GM12878 (cell line): ENCODE results near the gene BLNK. TPM values are rescaled to one million over a fixed set of nuclear protein-coding genes. Genes with fewer than 3 reads are reported as not detected.

ENCODE experiments used
- ATAC-seq: fragments of 200-7000 bp; cut with Tn5 transposase; 3 replicates; pipeline ENCODE4 v1.9.1; 2020; ENCODE audit warnings: mild to moderate bottlenecking, moderate library complexity
- BruUV-seq: library from RNA; stranded (reverse); fragments of 400-500 nt; replicated peaks from 2 replicates; lab custom pipeline; 2021; lab: Mats Ljungman, UMichigan
- CTCF ChIA-PET: fragments of 300-600 bp; sonication (Branson Sonifier 250); formaldehyde crosslinking; extraction: SDS; loops from one replicate; lab custom pipeline; 2021; ENCODE audit warnings: inconsistent platforms; lab: Yijun Ruan, JAX
- POLR2A ChIA-PET: fragments of 350-600 bp; formaldehyde crosslinking; extraction: SDS; loops from one replicate; lab custom pipeline; 2021; ENCODE audit warnings: inconsistent platforms; lab: Charles Lee
- RAD21 ChIA-PET: fragments of 300-600 bp; sonication (Branson Sonifier 250); formaldehyde crosslinking; loops from one replicate; lab custom pipeline; 2023; ENCODE audit warnings: antibody characterized with exemption; ENCODE audit not compliant: unreplicated experiment; lab: Charles Lee
- SMC1A ChIA-PET: fragments of 300-600 bp; sonication (Branson Sonifier 250); formaldehyde crosslinking; loops from one replicate; lab custom pipeline; 2023; ENCODE audit not compliant: unreplicated experiment, uncharacterized antibody; lab: Charles Lee
- DNase-seq: peaks from one replicate; pipeline ENCODE4 v3.0.0-alpha.2; 2011; ENCODE audit warnings: low read depth, low spot score
- FAIRE-seq: peaks from 3 replicates; lab custom pipeline; 2011; peaks lifted over from hg19 to GRCh38; lab: Jason Lieb, UNC
- H2AFZ ChIP-seq: 2 replicates; pipeline ENCODE4 v1.6.0; 2011; ENCODE audit warnings: low read depth, low read length, control low read depth; ENCODE audit not compliant: control insufficient read depth
- H3K27ac ChIP-seq: 2 replicates; pipeline ENCODE4 v1.5.1; 2011; ENCODE audit warnings: control low read depth; ENCODE audit not compliant: control insufficient read depth, insufficient read depth
- H3K27me3 ChIP-seq, 2 experiments: replicated peaks in 1 of 2; 2 replicates each; pipeline versions ENCODE4 v1.6.0 to v1.6.1; 2011; ENCODE audit warnings: low read length in 1 of 2; ENCODE audit not compliant: control insufficient read depth in 2 of 2, insufficient read depth in 2 of 2
- H3K36me3 ChIP-seq, 2 experiments: 2 replicates each; pipeline ENCODE4 v1.5.1; 2011; ENCODE audit warnings: low read length in 1 of 2; ENCODE audit not compliant: control insufficient read depth in 2 of 2, insufficient read depth in 2 of 2
- H3K4me1 ChIP-seq: 2 replicates; pipeline ENCODE4 v1.6.1; 2011; ENCODE audit warnings: mild to moderate bottlenecking, low read length, moderate library complexity, mixed read lengths; ENCODE audit not compliant: control insufficient read depth, insufficient read depth
- H3K4me2 ChIP-seq: 2 replicates; pipeline ENCODE4 v1.6.0; 2011; ENCODE audit warnings: control low read depth; ENCODE audit not compliant: control insufficient read depth, insufficient read depth
- H3K4me3 ChIP-seq: fragments of 200-600 bp; sonication (generic); 2 replicates; pipeline ENCODE4 v1.5.1; 2016
- H3K79me2 ChIP-seq: 2 replicates; pipeline ENCODE4 v1.6.0; 2011; ENCODE audit warnings: low read length; ENCODE audit not compliant: control insufficient read depth, insufficient read depth
- H3K9ac ChIP-seq: 2 replicates; pipeline ENCODE4 v1.8.0; 2011; ENCODE audit warnings: low read length, control low read depth, mixed read lengths; ENCODE audit not compliant: control insufficient read depth, insufficient read depth
- H3K9me3 ChIP-seq: replicated peaks from 3 replicates; pipeline ENCODE4 v1.5.1; 2011; ENCODE audit warnings: mild to moderate bottlenecking, low read length; ENCODE audit not compliant: control insufficient read depth, insufficient read depth
- H4K20me1 ChIP-seq: 2 replicates; pipeline ENCODE4 v1.6.0; 2011; ENCODE audit not compliant: control insufficient read depth, insufficient read depth
- CBX3 ChIP-seq: fragments of 200-600 bp; sonication (generic); IDR thresholded peaks from 2 replicates; pipeline ENCODE4 v1.6.1; 2016; ENCODE audit warnings: low read depth, borderline replicate concordance
- CHD2 ChIP-seq: IDR thresholded peaks from 2 replicates; pipeline ENCODE4 v1.6.1; 2011; ENCODE audit warnings: low read depth, low read length, improper control_type of control experiment, borderline replicate concordance
- DPF2 ChIP-seq: fragments of 450-650 bp; IDR thresholded peaks from 2 replicates; pipeline ENCODE4 v1.6.1; 2017; ENCODE audit warnings: mild to moderate bottlenecking
- FOS ChIP-seq: IDR thresholded peaks from 3 replicates; pipeline ENCODE4 v1.6.1; 2011; ENCODE audit warnings: borderline replicate concordance; ENCODE audit not compliant: insufficient read length; ENCODE audit errors: extremely low read depth
- FOXK2 ChIP-seq: fragments of 450-650 bp; IDR thresholded peaks from 2 replicates; pipeline ENCODE4 v1.6.1; 2017; ENCODE audit warnings: mild to moderate bottlenecking, moderate library complexity
- HCFC1 ChIP-seq: fragments of 150-350 bp; IDR thresholded peaks from 2 replicates; pipeline ENCODE4 v1.6.1; 2014; ENCODE audit warnings: low read length
- HDGF ChIP-seq: fragments of 450-650 bp; IDR thresholded peaks from 2 replicates; pipeline ENCODE4 v1.6.1; 2016; ENCODE audit warnings: antibody characterized with exemption
- LARP7 ChIP-seq: fragments of 450-650 bp; IDR thresholded peaks from 2 replicates; pipeline ENCODE4 v1.6.1; 2017; ENCODE audit warnings: mild to moderate bottlenecking
- NFIC ChIP-seq: IDR thresholded peaks from 2 replicates; pipeline ENCODE4 v1.6.1; 2012; ENCODE audit warnings: low read depth, mild to moderate bottlenecking, inconsistent platforms, low read length, moderate library complexity
- NFYB ChIP-seq: IDR thresholded peaks from 2 replicates; pipeline ENCODE4 v1.6.1; 2011; ENCODE audit warnings: low read depth, mild to moderate bottlenecking, low read length, improper control_type of control experiment, moderate library complexity; ENCODE audit not compliant: insufficient read depth
- NR2C1 ChIP-seq: fragments of 450-650 bp; IDR thresholded peaks from 2 replicates; pipeline ENCODE4 v1.6.1; 2017; ENCODE audit warnings: antibody characterized with exemption, mild to moderate bottlenecking, moderate library complexity
- NRF1 ChIP-seq: conservative IDR thresholded peaks from 2 replicates; pipeline ENCODE4 v1.6.1; 2011; ENCODE audit warnings: mild to moderate bottlenecking, low read depth, low read length, improper control_type of control experiment
- PAX8 ChIP-seq: fragments of 450-650 bp; IDR thresholded peaks from 2 replicates; pipeline ENCODE4 v1.6.1; 2017; ENCODE audit warnings: mild to moderate bottlenecking, moderate library complexity
- POLR2AphosphoS5 ChIP-seq: IDR thresholded peaks from 2 replicates; pipeline ENCODE4 v1.6.1; 2011; ENCODE audit warnings: mild to moderate bottlenecking, low read length, inconsistent platforms
- SIN3A ChIP-seq: IDR thresholded peaks from 2 replicates; pipeline ENCODE4 v1.6.1; 2012; ENCODE audit warnings: low read depth, low read length, improper control_type of control experiment
- SIX5 ChIP-seq: IDR thresholded peaks from 2 replicates; pipeline ENCODE4 v1.6.1; 2011; ENCODE audit warnings: mild to moderate bottlenecking, low read depth, low read length, moderate library complexity; ENCODE audit not compliant: severe bottlenecking
- SMC3 ChIP-seq: IDR thresholded peaks from 2 replicates; pipeline ENCODE4 v1.6.1; 2011; ENCODE audit warnings: low read length, improper control_type of control experiment, borderline replicate concordance
- SRF ChIP-seq, 2 experiments: IDR thresholded peaks; 2 replicates each; pipeline ENCODE4 v1.6.1; 2011; ENCODE audit warnings: low read depth in 2 of 2, low read length in 2 of 2, mild to moderate bottlenecking in 1 of 2, moderate library complexity in 1 of 2
- SUZ12 ChIP-seq: fragments of 200-600 bp; sonication (generic); IDR thresholded peaks from one replicate; pipeline ENCODE4 v1.6.1; 2018; ENCODE audit warnings: antibody characterized with exemption, mild to moderate bottlenecking; ENCODE audit not compliant: unreplicated experiment
- ZNF207 ChIP-seq: fragments of 450-650 bp; IDR thresholded peaks from 2 replicates; pipeline ENCODE4 v1.6.1; 2014; ENCODE audit warnings: antibody characterized with exemption, mild to moderate bottlenecking, borderline replicate concordance
- ZNF24 ChIP-seq: fragments of 450-650 bp; IDR thresholded peaks from 2 replicates; pipeline ENCODE4 v1.6.1; 2017; ENCODE audit warnings: antibody characterized with exemption, mild to moderate bottlenecking
- WGBS: methylation state at CpG from one replicate; pipeline ENCODE4 v1.1.6; 2016; ENCODE audit warnings: low lambda C conversion rate; ENCODE audit not compliant: insufficient replicate concordance, insufficient coverage; ENCODE audit errors: missing lambda C conversion rate; 5-methylcytosine and 5-hydroxymethylcytosine counted together
- in situ Hi-C: fragments of 300-500 bp; cut with MboI; formaldehyde crosslinking; loops from 9 replicates; pipeline ENCODE4 v1.14.3; 2018; ENCODE audit warnings: mixed read lengths
- intact Hi-C: fragments of 100-400 bp; cut with micrococcal nuclease; formaldehyde crosslinking; loops from one replicate; pipeline ENCODE4 v1.14.2; 2022; ENCODE audit not compliant: unreplicated experiment
- polyA plus RNA-seq, 11 experiments: library from polyadenylated mRNA; depleted of rRNA in 4 of 11; unstranded in 6 of 11; stranded (reverse) in 5 of 11; fragments of >200 nt; fragmentation: Nextera tagmentation in 4 of 11; fragmentation: Illumina TruSeq in 1 of 11; extraction: Ambion mirVana in 4 of 11; extraction: Trizol in 1 of 11; gene quantifications; 1 replicate in 1 of 11; 2 replicates in 10 of 11; pipeline versions ENCODE4 v1.2.1 to v1.2.3, GENCODE V29; 2011 to 2016; ENCODE audit warnings: inconsistent platforms in 2 of 11, missing spikeins in 2 of 11, low read depth in 1 of 11
- total RNA-seq, 4 experiments: library from RNA; depleted of rRNA in 3 of 4; stranded (reverse); fragments of >200 nt in 3 of 4; fragmentation: Illumina TruSeq in 1 of 4; extraction: Trizol in 1 of 4; gene quantifications; 2 replicates each; pipeline versions ENCODE4 v1.2.1 to v1.2.3, GENCODE V29; 2013 to 2021
- TF ChIP-seq, protein P1 (sequence below): IDR thresholded peaks from 2 replicates; pipeline ENCODE4 v1.6.1; 2011; ENCODE audit warnings: borderline replicate concordance, low read depth, mild to moderate bottlenecking, moderate library complexity, mixed read lengths, low read length; ENCODE audit not compliant: insufficient read depth; ENCODE audit errors: extremely low read length
- TF ChIP-seq, protein P2 (sequence below): fragments of 450-650 bp; IDR thresholded peaks from 2 replicates; pipeline ENCODE4 v1.6.1; 2016; ENCODE audit warnings: mild to moderate bottlenecking

The BLNK gene
- total and polyA plus RNA-seq, 10 of the 15 experiments (the other 5 are each of a cell fraction or from before 2014, with no cell fraction given) = 79.5 to 201 (median 139) TPM

DNA sequence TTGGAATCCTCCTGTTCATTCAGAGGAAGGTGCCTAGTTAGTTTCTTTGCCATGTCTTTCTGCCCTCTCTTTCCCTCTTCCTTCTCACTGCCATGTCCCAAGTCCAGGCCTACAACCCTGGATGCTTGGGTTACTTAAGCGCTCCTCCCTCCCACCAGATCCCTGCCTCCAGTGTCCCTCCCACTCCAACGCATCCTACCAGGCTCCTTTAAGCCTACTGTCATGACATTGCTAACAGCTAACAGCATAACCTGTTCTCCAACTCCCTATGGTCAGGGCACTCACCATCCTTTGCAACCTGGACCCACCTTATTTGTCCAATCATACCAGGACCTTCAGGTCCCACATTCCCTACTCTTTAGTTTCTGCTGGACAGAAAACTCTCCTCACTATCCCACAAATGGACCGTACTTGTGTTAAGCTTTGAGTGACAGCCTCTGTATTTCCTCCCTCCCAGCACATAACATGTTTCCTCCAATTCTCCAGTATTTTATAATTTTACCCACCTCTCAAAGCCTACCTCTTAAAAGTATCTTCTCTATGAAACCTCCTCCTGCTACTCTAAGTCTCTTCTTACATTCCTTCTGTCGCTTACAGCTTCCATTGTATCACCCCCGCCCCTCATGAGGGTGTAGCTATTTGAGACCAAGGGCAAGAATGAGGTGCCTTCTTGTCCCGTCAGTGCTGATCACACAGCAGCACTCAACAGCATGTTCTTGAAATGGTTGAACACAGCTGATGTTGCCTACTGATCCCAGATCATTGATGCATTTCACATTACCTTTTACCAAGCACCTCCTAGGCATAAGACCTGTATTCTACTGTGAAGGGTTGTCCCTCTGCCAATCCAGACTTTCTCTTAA is 1.7 kb downstream of the BLNK start:
- Histone ChIP-seq H3K79me2 (peaks cover 85% of the 10 kb centered on the region), H4K20me1 (no peaks in the 10 kb centered on the region), H3K4me2 (peak overlapping the region; percentile 85), H3K27ac (peak overlapping the region; percentile 98), H3K9me3 (no peaks in the 10 kb centered on the region), H3K36me3 (peaks cover 2 to 10% of the 10 kb centered on the region in 2 experiments; a peak in 3 of 4 replicates), H3K4me1 (peaks cover 31% of the 10 kb centered on the region), H3K9ac (peak overlapping the region; percentile 93), H2AFZ (no peak overlapping the region), H3K4me3 (peak overlapping the region; percentile 89), H3K27me3 (no peaks in the 10 kb centered on the region)
- ChIA-PET CTCF (interaction anchor here (0.9 to 15.0 kb wide), 9 partner anchors 8 to 576 kb away, joined by 3 to 219 read pairs (median 7); partner anchors contain the start of gene TCTN3), POLR2A (interaction anchor here (0.6 to 9.8 kb wide), 9 partner anchors 8 to 40 kb away, joined by 3 to 174 read pairs (median 19); no protein-coding TSS in a partner anchor), RAD21 (interaction anchor here (1.0 to 19.3 kb wide), 13 partner anchors 9 to 576 kb away, joined by 3 to 362 read pairs (median 6); partner anchors contain the start of genes TCTN3 and ZNF518A), SMC1A (interaction anchor here (0.8 to 12.9 kb wide), 14 partner anchors 9 to 140 kb away, joined by 3 to 305 read pairs (median 20); partner anchors contain the start of gene ZNF518A)
- FAIRE-seq (no peak), DNase-seq (no peak), ATAC-seq (peak; percentile 16)
- no TSS peak for BruUV-seq
- WGBS = under 1% methylated on average over 6 of the region's 6 CpGs
- intact Hi-C loops (loop anchor here (10.0 kb wide), 2 partner anchors 485 to 975 kb away; partner anchors contain the start of gene PDLIM1), in situ Hi-C loops (loop anchor here (10.0 kb wide), 1 partner anchor 985 kb away; no protein-coding TSS in a partner anchor)
- TF ChIP-seq, protein P1, sequence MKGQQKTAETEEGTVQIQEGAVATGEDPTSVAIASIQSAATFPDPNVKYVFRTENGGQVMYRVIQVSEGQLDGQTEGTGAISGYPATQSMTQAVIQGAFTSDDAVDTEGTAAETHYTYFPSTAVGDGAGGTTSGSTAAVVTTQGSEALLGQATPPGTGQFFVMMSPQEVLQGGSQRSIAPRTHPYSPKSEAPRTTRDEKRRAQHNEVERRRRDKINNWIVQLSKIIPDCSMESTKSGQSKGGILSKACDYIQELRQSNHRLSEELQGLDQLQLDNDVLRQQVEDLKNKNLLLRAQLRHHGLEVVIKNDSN = no peak
- TF ChIP-seq CBX3 (no peak), DPF2 (no peak), HDGF (no peak), SIX5 (no peak), NFIC (no peak), PAX8 (no peak), NRF1 (no peak), ZNF207 (no peak), ZNF24 (no peak), SMC3 (no peak), SUZ12 (no peak), SIN3A (no peak), SRF (IDR thresholded peaks at IDR 0.05; ENCODE audit: low read depth in 2 of 2, low read length in 2 of 2) (no peak), NR2C1 (no peak), POLR2AphosphoS5 (peak; percentile 48; the same call in 1 of the 2 replicates), NFYB (no peak), HCFC1 (no peak), LARP7 (peak; percentile 47; the same call in 1 of the 2 replicates), FOXK2 (no peak), FOS (no peak), CHD2 (no peak)
- TF ChIP-seq, protein P2, sequence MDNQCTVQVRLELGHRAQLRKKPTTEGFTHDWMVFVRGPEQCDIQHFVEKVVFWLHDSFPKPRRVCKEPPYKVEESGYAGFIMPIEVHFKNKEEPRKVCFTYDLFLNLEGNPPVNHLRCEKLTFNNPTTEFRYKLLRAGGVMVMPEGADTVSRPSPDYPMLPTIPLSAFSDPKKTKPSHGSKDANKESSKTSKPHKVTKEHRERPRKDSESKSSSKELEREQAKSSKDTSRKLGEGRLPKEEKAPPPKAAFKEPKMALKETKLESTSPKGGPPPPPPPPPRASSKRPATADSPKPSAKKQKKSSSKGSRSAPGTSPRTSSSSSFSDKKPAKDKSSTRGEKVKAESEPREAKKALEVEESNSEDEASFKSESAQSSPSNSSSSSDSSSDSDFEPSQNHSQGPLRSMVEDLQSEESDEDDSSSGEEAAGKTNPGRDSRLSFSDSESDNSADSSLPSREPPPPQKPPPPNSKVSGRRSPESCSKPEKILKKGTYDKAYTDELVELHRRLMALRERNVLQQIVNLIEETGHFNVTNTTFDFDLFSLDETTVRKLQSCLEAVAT = no peak
